Panc1 (cell line): Measurements from ENCODE around the gene NDUFAF2. TPM values are rescaled to one million over a fixed set of nuclear protein-coding genes. Genes with fewer than 3 reads are reported as not detected.

Experiments used
- ATAC-seq: fragments of 200-7000 bp; cut with Tn5 transposase; 2 replicates; pipeline ENCODE4 v1.9.1; 2020; ENCODE audit warnings: mild to moderate bottlenecking, moderate library complexity
- BruUV-seq: library from RNA; stranded (reverse); fragments of 400-500 nt; replicated peaks from 2 replicates; lab custom pipeline; 2021; lab: Mats Ljungman, UMichigan
- CTCF ChIA-PET: fragments of 300-600 bp; sonication (Branson Sonifier 250); formaldehyde crosslinking; loops from one replicate; lab custom pipeline; 2022; ENCODE audit warnings: antibody characterized with exemption; lab: Charles Lee
- POLR2A ChIA-PET: fragments of 300-600 bp; sonication (Branson Sonifier 250); formaldehyde crosslinking; loops from one replicate; lab custom pipeline; 2022; ENCODE audit warnings: antibody characterized with exemption; lab: Charles Lee
- DNase-seq: peaks from one replicate; pipeline ENCODE4 v3.0.0-alpha.2; 2010; ENCODE audit warnings: low read depth, low spot score
- H3K27ac ChIP-seq: 2 replicates; pipeline ENCODE4 v1.5.1; 2011; ENCODE audit warnings: mild to moderate bottlenecking, low read length, inconsistent platforms
- H3K27me3 ChIP-seq: fragments of 200-500 bp; sonication (Bioruptor generic); 2 replicates; pipeline ENCODE4 v1.6.0; 2014; ENCODE audit warnings: low read length, inconsistent platforms; ENCODE audit not compliant: control insufficient read depth, insufficient read depth
- H3K36me3 ChIP-seq: fragments of 200-500 bp; sonication (Bioruptor generic); 2 replicates; pipeline ENCODE4 v1.5.1; 2014; ENCODE audit warnings: inconsistent platforms, mild to moderate bottlenecking, low read length, moderate library complexity; ENCODE audit not compliant: control insufficient read depth, insufficient read depth
- H3K4me1 ChIP-seq: 2 replicates; pipeline ENCODE4 v1.5.1; 2011; ENCODE audit warnings: inconsistent platforms, mild to moderate bottlenecking, low read length, moderate library complexity; ENCODE audit not compliant: control insufficient read depth, insufficient read depth
- H3K4me3 ChIP-seq, 2 experiments: 2 replicates each; pipeline ENCODE4 v1.5.1; 2011 to 2012; ENCODE audit warnings: low read depth in 2 of 2, low read length in 2 of 2, mild to moderate bottlenecking in 2 of 2, inconsistent platforms in 1 of 2, moderate library complexity in 1 of 2
- H3K9me3 ChIP-seq: fragments of 200-500 bp; sonication (Bioruptor generic); 2 replicates; pipeline ENCODE4 v1.5.1; 2014; ENCODE audit warnings: low read depth, mild to moderate bottlenecking, inconsistent platforms, low read length, moderate library complexity; ENCODE audit not compliant: control insufficient read depth, insufficient read depth
- CTCF ChIP-seq: fragments of 450-650 bp; IDR thresholded peaks from 2 replicates; pipeline ENCODE4 v1.5.1; 2017; ENCODE audit warnings: mild to moderate bottlenecking
- POLR2AphosphoS5 ChIP-seq: IDR thresholded peaks from 2 replicates; pipeline ENCODE4 v1.6.1; 2012; ENCODE audit warnings: mild to moderate bottlenecking, low read depth, low read length, moderate library complexity
- REST ChIP-seq, 2 experiments: IDR thresholded peaks; 2 replicates each; pipeline ENCODE4 v1.6.1; 2011 to 2012; ENCODE audit warnings: low read depth in 2 of 2, control low read depth in 1 of 2, low read length in 1 of 2, mild to moderate bottlenecking in 1 of 2, moderate library complexity in 1 of 2; ENCODE audit not compliant: insufficient read depth in 1 of 2
- SIN3A ChIP-seq: IDR thresholded peaks from 2 replicates; pipeline ENCODE4 v1.6.1; 2012; ENCODE audit warnings: low read depth, mild to moderate bottlenecking, low read length, moderate library complexity, borderline replicate concordance; ENCODE audit not compliant: insufficient read depth
- TCF7L2 ChIP-seq: IDR thresholded peaks from 2 replicates; pipeline ENCODE4 v1.6.1; 2011; ENCODE audit warnings: mild to moderate bottlenecking, low read depth, low read length, inconsistent platforms
- in situ Hi-C: cut with HindIII; loops from 2 replicates; pipeline ENCODE4 v1.10.0; 2016; ENCODE audit warnings: low sequenced_read_pairs, low pct_unique_long_range_greater_than_20kb
- intact Hi-C: fragments of 100-400 bp; cut with micrococcal nuclease; formaldehyde crosslinking; loops from one replicate; pipeline ENCODE4 v1.10.0; 2022; ENCODE audit not compliant: unreplicated experiment
- total RNA-seq: library from RNA; stranded (reverse); gene quantifications from one replicate; pipeline ENCODE4 v1.2.1, GENCODE V29; 2021; ENCODE audit not compliant: unreplicated experiment

Gene NDUFAF2
- total RNA-seq, 1 experiment from 2014 or later, result 41.6 TPM

- intact Hi-C loops, result no loop called here
- DNase-seq (no peak), ATAC-seq (no peak)
- Histone ChIP-seq H3K4me1 (no peaks in the 10 kb centered on the region), H3K9me3 (no peaks in the 10 kb centered on the region), H3K27ac (no peak overlapping the region), H3K36me3 (no peaks in the 10 kb centered on the region), H3K4me3 (no peak overlapping the region), H3K27me3 (no peaks in the 10 kb centered on the region)
- ChIA-PET POLR2A (no interaction called here), CTCF (no interaction called here)
- in situ Hi-C loops, result no loop called here
- TF ChIP-seq REST (IDR thresholded peaks at IDR 0.05; ENCODE audit: insufficient read depth in 1 of 2, low read depth in 2 of 2, low read length in 1 of 2), result no peak
- no peak for TF ChIP-seq TCF7L2
- no TSS peak for BruUV-seq
Measured at GRCh38 chr5:61098251-61098995, 153.4 kb downstream of the NDUFAF2 start.

GRCh38 chr5:61100437-61100836 lies 155.4 kb downstream of the NDUFAF2 start:
- CTCF ChIA-PET, result no interaction called here
- in situ Hi-C loops, result no loop called here

More at GRCh38 chr5:61100437-61100836, 155.4 kb downstream of the NDUFAF2 start:
- no peaks in the 10 kb centered on the region for H3K4me1 ChIP-seq
- intact Hi-C loops, result no loop called here
- no peak overlapping the region for H3K27ac ChIP-seq
- DNase-seq (no peak), ATAC-seq (no peak)
- BruUV-seq, result no TSS peak
- no peaks in the 10 kb centered on the region for H3K27me3 ChIP-seq
- H3K36me3 ChIP-seq, result no peaks in the 10 kb centered on the region
- no peak for TF ChIP-seq CTCF
- TF ChIP-seq TCF7L2, result no peak
- TF ChIP-seq REST (IDR thresholded peaks at IDR 0.05; ENCODE audit: insufficient read depth in 1 of 2, low read depth in 2 of 2, low read length in 1 of 2), result no peak
- no peak for TF ChIP-seq POLR2AphosphoS5
- TF ChIP-seq SIN3A, result no peak
- POLR2A ChIA-PET, result no interaction called here
- H3K4me3 ChIP-seq, result no peak overlapping the region
- H3K9me3 ChIP-seq, result no peaks in the 10 kb centered on the region
